H9 (cell line): Measurements from ENCODE around the gene STH. TPM values are rescaled to one million over a fixed set of nuclear protein-coding genes. Genes with fewer than 3 reads are reported as not detected.

ENCODE experiments used
- DNase-seq: peaks from one replicate; pipeline ENCODE4 v3.0.0-alpha.2; 2017
- H2AFZ ChIP-seq: one replicate; pipeline ENCODE4 v1.6.1; 2013; ENCODE audit warnings: mild to moderate bottlenecking, low read length, control low read depth, moderate library complexity
- H2AK5ac ChIP-seq: 2 replicates; pipeline ENCODE4 v1.6.1; 2013; ENCODE audit warnings: low read length, control low read depth, mixed read lengths; ENCODE audit not compliant: insufficient read length
- H2BK120ac ChIP-seq: one replicate; pipeline ENCODE4 v1.6.1; 2013; ENCODE audit warnings: low read depth, mild to moderate bottlenecking, low read length, control low read depth, inconsistent platforms; ENCODE audit not compliant: poor library complexity, severe bottlenecking
- H2BK12ac ChIP-seq: 2 replicates; pipeline ENCODE4 v1.6.1; 2013; ENCODE audit warnings: low read length, control low read depth, mixed read lengths, low read depth; ENCODE audit not compliant: insufficient read length
- H2BK15ac ChIP-seq: 2 replicates; pipeline ENCODE4 v1.6.1; 2013; ENCODE audit warnings: low read depth, low read length, control low read depth
- H2BK20ac ChIP-seq: one replicate; pipeline ENCODE4 v1.6.1; 2013; ENCODE audit warnings: low read depth, mild to moderate bottlenecking, low read length, control low read depth, inconsistent platforms; ENCODE audit not compliant: poor library complexity, severe bottlenecking
- H2BK5ac ChIP-seq: 2 replicates; pipeline ENCODE4 v1.6.1; 2013; ENCODE audit warnings: low read length, control low read depth, mixed read lengths; ENCODE audit not compliant: insufficient read length
- H3K14ac ChIP-seq: 2 replicates; pipeline ENCODE4 v1.6.1; 2013; ENCODE audit warnings: low read length, control low read depth; ENCODE audit not compliant: insufficient read depth
- H3K18ac ChIP-seq: 2 replicates; pipeline ENCODE4 v1.6.1; 2013; ENCODE audit warnings: low read depth, mild to moderate bottlenecking, mixed read lengths, low read length, control low read depth; ENCODE audit not compliant: insufficient read length
- H3K23ac ChIP-seq: 2 replicates; pipeline ENCODE4 v1.6.1; 2013; ENCODE audit warnings: low read length, control low read depth, mixed read lengths, low read depth; ENCODE audit not compliant: insufficient read length
- H3K23me2 ChIP-seq: 2 replicates; pipeline ENCODE4 v1.6.1; 2013; ENCODE audit warnings: low read depth, mild to moderate bottlenecking, mixed read lengths, low read length, control low read depth; ENCODE audit not compliant: insufficient read length, poor library complexity, severe bottlenecking
- H3K27ac ChIP-seq: 2 replicates; pipeline ENCODE4 v1.5.1; 2013; ENCODE audit warnings: low read length, control low read depth, mixed read lengths, low read depth; ENCODE audit not compliant: insufficient read length
- H3K27me3 ChIP-seq: 2 replicates; pipeline ENCODE4 v1.6.1; 2013; ENCODE audit warnings: low read length, control low read depth, inconsistent platforms; ENCODE audit not compliant: insufficient read depth
- H3K4ac ChIP-seq: 2 replicates; pipeline ENCODE4 v1.6.1; 2013; ENCODE audit warnings: low read depth, mild to moderate bottlenecking, control low read depth, inconsistent platforms, low read length, moderate library complexity
- H3K4me1 ChIP-seq: 2 replicates; pipeline ENCODE4 v1.6.1; 2013; ENCODE audit warnings: low read length, control low read depth, inconsistent platforms; ENCODE audit not compliant: insufficient read depth
- H3K4me2 ChIP-seq: 2 replicates; pipeline ENCODE4 v1.6.1; 2013; ENCODE audit warnings: low read length, control low read depth, mixed read lengths; ENCODE audit not compliant: insufficient read length, insufficient read depth
- H3K56ac ChIP-seq: 2 replicates; pipeline ENCODE4 v1.6.1; 2013; ENCODE audit warnings: low read depth, mild to moderate bottlenecking, mixed read lengths, low read length, control low read depth; ENCODE audit not compliant: insufficient read length
- H3K79me1 ChIP-seq: 2 replicates; pipeline ENCODE4 v1.6.1; 2013; ENCODE audit warnings: low read depth, mild to moderate bottlenecking, moderate library complexity, low read length, control low read depth, inconsistent platforms; ENCODE audit not compliant: insufficient read depth, poor library complexity, severe bottlenecking
- H3K79me2 ChIP-seq: 2 replicates; pipeline ENCODE4 v1.6.1; 2013; ENCODE audit warnings: low read length, control low read depth, inconsistent platforms; ENCODE audit not compliant: insufficient read depth
- H3K9ac ChIP-seq: 2 replicates; pipeline ENCODE4 v1.6.1; 2013; ENCODE audit warnings: low read length, control low read depth, mixed read lengths; ENCODE audit not compliant: insufficient read length; ENCODE audit errors: extremely low read depth
- H3K9me3 ChIP-seq: one replicate; pipeline ENCODE4 v1.6.1; 2013; ENCODE audit warnings: low read depth, low read length, inconsistent platforms; ENCODE audit not compliant: control insufficient read depth
- H3T11ph ChIP-seq: one replicate; pipeline ENCODE4 v1.6.1; 2013; ENCODE audit warnings: mild to moderate bottlenecking, low read length, control low read depth, inconsistent platforms
- H4K20me1 ChIP-seq: one replicate; pipeline ENCODE4 v1.6.1; 2013; ENCODE audit not compliant: control insufficient read depth, insufficient read length, insufficient read depth
- H4K5ac ChIP-seq: 2 replicates; pipeline ENCODE4 v1.6.1; 2013; ENCODE audit warnings: low read depth, mild to moderate bottlenecking, mixed read lengths, low read length, control low read depth; ENCODE audit not compliant: insufficient read length
- H4K8ac ChIP-seq: replicated peaks from 2 replicates; pipeline ENCODE4 v1.6.1; 2013; ENCODE audit warnings: low read length, control low read depth, mixed read lengths, low read depth; ENCODE audit not compliant: insufficient read length
- H4K91ac ChIP-seq: 2 replicates; pipeline ENCODE4 v1.6.1; 2013; ENCODE audit warnings: low read depth, mild to moderate bottlenecking, moderate library complexity, mixed read lengths, low read length, control low read depth; ENCODE audit not compliant: insufficient read length
- H3K27ac Mint-ChIP-seq, 3 experiments: 2 replicates in 2 of 3; 3 replicates in 1 of 3; pipeline ENCODE4 v1.8.0; 2020 to 2021; ENCODE audit warnings: mixed read lengths in 3 of 3, mild to moderate bottlenecking in 1 of 3, moderate library complexity in 1 of 3
- H3K27me3 Mint-ChIP-seq: 2 replicates; pipeline ENCODE4 v1.8.0; 2021; ENCODE audit warnings: low read depth, mild to moderate bottlenecking, moderate library complexity, mixed read lengths
- H3K36me3 Mint-ChIP-seq, 3 experiments: 2 replicates in 2 of 3; 3 replicates in 1 of 3; pipeline ENCODE4 v1.8.0; 2020 to 2021; ENCODE audit warnings: low read depth in 3 of 3, mixed read lengths in 3 of 3; ENCODE audit not compliant: insufficient read depth in 1 of 3
- H3K4me1 Mint-ChIP-seq, 2 experiments: 2 replicates each; pipeline ENCODE4 v1.8.0; 2020; ENCODE audit warnings: mixed read lengths in 2 of 2
- H3K4me3 Mint-ChIP-seq, 2 experiments: 2 replicates in 1 of 2; 3 replicates in 1 of 2; pipeline ENCODE4 v1.8.0; 2020 to 2021; ENCODE audit warnings: mild to moderate bottlenecking in 2 of 2, mixed read lengths in 2 of 2, moderate library complexity in 1 of 2
- H3K9me3 Mint-ChIP-seq, 2 experiments: 2 replicates in 1 of 2; 3 replicates in 1 of 2; pipeline ENCODE4 v1.8.0; 2020; ENCODE audit warnings: mild to moderate bottlenecking in 2 of 2, mixed read lengths in 2 of 2, moderate library complexity in 1 of 2
- CTCF ChIP-seq: fragments of 200-600 bp; sonication (generic); conservative IDR thresholded peaks from 3 replicates; pipeline ENCODE4 v1.8.0; 2021; ENCODE audit warnings: antibody characterized with exemption, mild to moderate bottlenecking
- WGBS: extraction: QIAGEN DNeasy Blood & Tissue Kit; methylation state at CpG from one replicate; pipeline ENCODE4 v1.1.7; 2013; ENCODE audit warnings: missing lambda C conversion rate, low lambda C conversion rate, mixed read lengths; ENCODE audit not compliant: insufficient read length; ENCODE audit errors: extremely low coverage; 5-methylcytosine and 5-hydroxymethylcytosine counted together
- total RNA-seq: library from RNA; stranded (reverse); gene quantifications from 2 replicates; pipeline ENCODE4 v1.2.1, GENCODE V29; 2021

STH gene
- total RNA-seq, 1 experiment from 2014 or later: not detected

GRCh38 chr17:45996282-45996937 is 2.6 kb upstream of the STH start:
- Histone ChIP-seq H3K79me2 (no peaks in the 10 kb centered on the region), H2BK15ac (no peak overlapping the region), H3K14ac (no peak overlapping the region), H3K9ac (no peak overlapping the region), H2BK12ac (no peak overlapping the region), H3K27ac (no peak overlapping the region), H2AFZ (no peak overlapping the region), H2BK20ac (no peak overlapping the region), H4K91ac (no peak overlapping the region), H4K5ac (no peak overlapping the region), H3K23ac (no peak overlapping the region), H3K9me3 (no peaks in the 10 kb centered on the region), H3K79me1 (no peaks in the 10 kb centered on the region), H3T11ph (no peak overlapping the region), H3K18ac (no peak overlapping the region), H2BK120ac (no peak overlapping the region), H2BK5ac (no peak overlapping the region), H3K4me2 (no peak overlapping the region), H3K4me1 (no peaks in the 10 kb centered on the region), H4K8ac (no peak overlapping the region), H3K4ac (no peak overlapping the region), H4K20me1 (no peaks in the 10 kb centered on the region), H3K27me3 (no peaks in the 10 kb centered on the region), H3K56ac (no peak overlapping the region), H3K23me2 (no peaks in the 10 kb centered on the region), H2AK5ac (no peak overlapping the region)
- Mint-ChIP-seq H3K4me3 (no peak overlapping the region), H3K9me3 (no peaks in the 10 kb centered on the region), H3K27ac (peak overlapping the region in 1 of 3 experiments; percentile 47; a peak in 1 of 7 replicates), H3K4me1 (peaks cover 9 to 13% of the 10 kb centered on the region in 2 experiments), H3K36me3 (no peaks in the 10 kb centered on the region), H3K27me3 (no peaks in the 10 kb centered on the region; the same call in 1 of the 2 replicates)
- no CpG with 5 or more reads among the region's 31 CpGs for WGBS
- TF ChIP-seq CTCF: no peak
- DNase-seq: no peak
